Lung (tissue), 12 donors: Measurements from ENCODE around the gene SMIM29. TPM values are rescaled to one million over a fixed set of nuclear protein-coding genes. Genes with fewer than 3 reads are reported as not detected.

Source experiments
- ATAC-seq: fragments of 200-7000 bp; cut with Tn5 transposase; one replicate; pipeline ENCODE4 v1.9.1; 2020; ENCODE audit warnings: moderate number of reproducible peaks; ENCODE audit not compliant: insufficient read depth, low FRiP score
- DNase-seq, 3 donors: peaks; one replicate each; pipeline ENCODE4 v3.0.0-alpha.2; 2013 to 2017
- H3K27ac ChIP-seq, 2 donors: one replicate each; pipeline ENCODE4 v1.5.1; 2013; ENCODE audit warnings: mild to moderate bottlenecking in 2 of 2, moderate library complexity in 2 of 2, control low read depth in 1 of 2, inconsistent platforms in 1 of 2, low read depth in 1 of 2, low read length in 1 of 2
- H3K27me3 ChIP-seq, 3 donors: one replicate each; pipeline ENCODE4 v1.5.1; 2013; ENCODE audit warnings: low read length in 2 of 3; ENCODE audit not compliant: control insufficient read depth in 3 of 3, insufficient read depth in 3 of 3
- H3K36me3 ChIP-seq, 4 donors: one replicate each; pipeline ENCODE4 v1.5.1; 2013; ENCODE audit warnings: low read length in 4 of 4, mild to moderate bottlenecking in 1 of 4, moderate library complexity in 1 of 4; ENCODE audit not compliant: control insufficient read depth in 4 of 4, insufficient read depth in 4 of 4
- H3K4me1 ChIP-seq, 5 donors: one replicate each; pipeline ENCODE4 v1.5.1; 2013; ENCODE audit warnings: low read length in 5 of 5, mild to moderate bottlenecking in 2 of 5, moderate library complexity in 1 of 5; ENCODE audit not compliant: control insufficient read depth in 5 of 5, insufficient read depth in 5 of 5
- H3K4me3 ChIP-seq: one replicate; pipeline ENCODE4 v1.5.1; 2013; ENCODE audit warnings: mild to moderate bottlenecking, control low read depth, moderate library complexity
- H3K9ac ChIP-seq, 2 donors: one replicate each; pipeline ENCODE4 v1.5.1; 2013; ENCODE audit warnings: low read length in 2 of 2, control low read depth in 1 of 2; ENCODE audit not compliant: insufficient read depth in 1 of 2
- H3K9me3 ChIP-seq, 4 donors: one replicate each; pipeline ENCODE4 v1.5.1; 2013; ENCODE audit warnings: low read length in 3 of 4, mild to moderate bottlenecking in 1 of 4, moderate library complexity in 1 of 4; ENCODE audit not compliant: control insufficient read depth in 4 of 4, insufficient read depth in 3 of 4
- CTCF ChIP-seq: IDR thresholded peaks from 2 replicates; pipeline ENCODE4 v1.5.1; 2012; ENCODE audit warnings: mild to moderate bottlenecking; ENCODE audit errors: control extremely low read depth, extremely low read depth
- WGBS, 2 donors: extraction: QIAGEN DNeasy Blood & Tissue Kit; methylation state at CpG; one replicate each; pipeline ENCODE4 v1.1.7; 2013; 5-methylcytosine and 5-hydroxymethylcytosine counted together
- polyA plus RNA-seq, 2 donors: library from polyadenylated mRNA; stranded (reverse); fragments of 200-250 nt; gene quantifications; one replicate each; pipeline ENCODE4 v1.2.1, GENCODE V29; 2013
- total RNA-seq, 2 donors: library from RNA; depleted of rRNA in 1 of 2; stranded (reverse); fragments of >200 nt in 1 of 2; gene quantifications; one replicate each; pipeline ENCODE4 v1.2.1, GENCODE V29; 2014 to 2021
- donor health status: control.
- donor health status: control.
- donor health status: Bipolar disorder and iron deficiency.
- donor health status: healthy.
- donor health status: DM: yes; HTN: yes; CAD: no.

The SMIM29 gene
- total and polyA plus RNA-seq, 4 donors, result 8.5 to 122 (median 58.3) TPM

DNA sequence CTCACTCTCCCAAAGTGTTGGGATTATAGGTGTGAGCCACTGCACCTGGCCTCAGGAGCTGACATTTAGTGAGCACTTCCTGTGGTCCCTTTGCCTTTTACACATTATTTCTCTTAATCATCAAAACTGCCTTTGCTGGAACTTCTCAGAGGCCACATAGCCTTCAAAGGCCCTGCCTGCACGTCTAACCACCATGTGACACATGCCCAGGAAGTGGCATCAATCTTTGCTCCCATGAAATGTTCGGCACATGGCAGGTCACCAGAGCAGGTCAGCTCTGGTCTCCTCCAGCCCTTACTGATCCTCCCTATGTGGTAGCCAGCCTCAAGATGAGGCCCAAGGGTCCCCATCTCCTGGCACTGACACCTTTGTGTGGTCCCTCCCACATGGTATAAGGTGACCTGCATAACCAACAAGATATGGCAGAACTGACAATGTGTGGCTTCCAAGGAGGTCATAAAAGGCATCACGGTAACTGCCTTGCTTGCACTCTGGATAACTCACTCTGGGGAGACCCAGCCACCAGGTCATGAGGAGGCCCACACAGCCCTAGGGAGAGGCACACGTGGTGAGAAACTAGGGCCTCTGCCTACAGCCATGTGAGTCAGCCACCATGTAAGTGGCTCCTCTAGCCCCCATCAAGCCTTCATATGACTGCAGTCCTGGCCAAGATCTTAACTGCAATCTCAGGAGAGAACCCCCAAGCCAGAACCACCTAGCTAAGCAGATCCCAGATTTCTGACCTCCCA, 40.9 kb downstream of the SMIM29 start:
- DNase-seq, result no peak
- H3K4me1 ChIP-seq, result no peaks in the 10 kb centered on the region
- no peaks in the 10 kb centered on the region for H3K36me3 ChIP-seq
- no peak overlapping the region for H3K9ac ChIP-seq
- H3K27ac ChIP-seq, result no peak overlapping the region
- H3K9me3 ChIP-seq, result no peaks in the 10 kb centered on the region
- no peak for ATAC-seq
- H3K27me3 ChIP-seq, result no peaks in the 10 kb centered on the region
- 76 to 81% methylated on average over 4 of the region's 4 CpGs for WGBS, 2 donors
- no peak for TF ChIP-seq CTCF
- no peak overlapping the region for H3K4me3 ChIP-seq

- H3K36me3 ChIP-seq, result no peaks in the 10 kb centered on the region
- no peak for ATAC-seq
- 72 to 78% methylated on average over 7 of the region's 7 CpGs for WGBS, 2 donors
Observed at GRCh38 chr6:34206726-34207125, 42.1 kb downstream of the SMIM29 start.

DNA sequence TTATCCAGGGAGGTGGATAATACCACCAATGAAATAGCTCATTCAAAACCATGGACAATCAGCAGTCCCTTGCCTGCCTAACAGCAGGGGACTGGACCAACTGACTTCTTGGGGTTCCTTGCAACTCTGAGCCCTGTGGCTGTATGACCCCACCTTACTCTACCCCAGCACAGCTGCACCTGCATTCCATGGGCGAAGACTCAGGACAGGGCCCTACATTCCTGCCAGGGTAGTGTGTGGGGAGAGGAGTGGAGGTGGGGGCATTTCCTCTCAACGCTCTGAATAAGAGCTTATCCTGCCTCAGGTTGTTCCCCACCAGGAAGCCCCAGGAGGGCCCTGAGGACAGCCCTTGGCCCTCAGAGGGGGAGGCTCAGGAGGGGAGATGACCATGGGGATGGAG, 42.9 kb downstream of the SMIM29 start:
- ATAC-seq, result no peak
- Histone ChIP-seq H3K27ac (no peak overlapping the region), H3K27me3 (no peaks in the 10 kb centered on the region), H3K36me3 (no peaks in the 10 kb centered on the region), H3K4me3 (no peak overlapping the region), H3K4me1 (no peaks in the 10 kb centered on the region), H3K9me3 (no peaks in the 10 kb centered on the region), H3K9ac (no peak overlapping the region)
- TF ChIP-seq CTCF, result no peak
- WGBS, 2 donors, result 75 to 85% methylated on average over 2 of the region's 2 CpGs
- DNase-seq, result no peak

More at GRCh38 chr6:34206726-34207125, 42.1 kb downstream of the SMIM29 start:
- Histone ChIP-seq H3K9ac (no peak overlapping the region), H3K4me1 (no peaks in the 10 kb centered on the region), H3K9me3 (no peaks in the 10 kb centered on the region), H3K27ac (no peak overlapping the region), H3K4me3 (no peak overlapping the region), H3K27me3 (no peaks in the 10 kb centered on the region)
- TF ChIP-seq CTCF, result no peak
- no peak for DNase-seq

DNA sequence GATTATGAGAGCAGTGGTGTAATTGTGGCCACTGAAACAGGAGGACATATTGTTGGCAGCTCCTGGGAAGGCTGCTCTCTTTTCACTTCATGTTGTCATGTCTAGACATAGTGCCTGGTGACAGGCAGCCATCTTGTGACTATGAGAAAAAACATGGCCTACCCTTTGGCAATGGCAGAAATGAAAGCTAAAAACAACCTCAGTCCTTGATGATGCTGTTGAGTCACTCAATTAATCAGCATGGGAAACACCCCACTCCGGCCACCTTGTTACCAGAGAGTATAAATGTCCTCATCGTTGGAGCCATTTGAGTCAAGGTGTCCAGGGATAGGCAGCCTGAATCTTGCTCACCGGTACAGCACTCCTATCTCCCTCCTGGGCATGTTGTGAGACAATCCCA, 43.3 kb downstream of the SMIM29 start:
- Histone ChIP-seq H3K36me3 (no peaks in the 10 kb centered on the region), H3K4me3 (no peak overlapping the region), H3K27ac (no peak overlapping the region), H3K27me3 (no peaks in the 10 kb centered on the region), H3K9me3 (no peaks in the 10 kb centered on the region), H3K9ac (no peak overlapping the region), H3K4me1 (no peaks in the 10 kb centered on the region)
- 94 to 95% methylated on average over 3 of the region's 3 CpGs for WGBS, 2 donors
- no peak for TF ChIP-seq CTCF
- ATAC-seq (no peak), DNase-seq (no peak)
